NK-92 (cell line): Measurements from ENCODE around the gene PTPN4.
"Not testable (repeated sequence)": the region's sequence is repeated elsewhere in the genome, so short reads cannot be mapped to it uniquely, and the experiment has no call there.

Experiments
- DNase-seq: peaks from one replicate; lab custom pipeline; 2025; ENCODE audit not compliant: unreplicated experiment; lab: John Stamatoyannopoulos, UW

The PTPN4 gene

GRCh38 chr2:119939915-119940314 is 180.2 kb downstream of the PTPN4 start:
- no peak for DNase-seq

- DNase-seq, result no peak
Measured at GRCh38 chr2:119940856-119941255, 181.1 kb downstream of the PTPN4 start.

- no peak for DNase-seq
Measured at GRCh38 chr2:119941388-119941787, 181.7 kb downstream of the PTPN4 start.

GRCh38 chr2:119941981-119942513 is 182.3 kb downstream of the PTPN4 start:
- DNase-seq, result no peak

GRCh38 chr2:119943058-119943457 is 183.3 kb downstream of the PTPN4 start:
- DNase-seq, result no peak

GRCh38 chr2:119947535-119947934 is 187.8 kb downstream of the PTPN4 start:
- no peak for DNase-seq

GRCh38 chr2:119950966-119951365 is 191.2 kb downstream of the PTPN4 start:
- DNase-seq, result no peak

GRCh38 chr2:119958670-119959268 is 199.0 kb downstream of the PTPN4 start:
- DNase-seq, result no peak

GRCh38 chr2:119960821-119961220 is 201.1 kb downstream of the PTPN4 start:
- no peak for DNase-seq

- DNase-seq, result no peak
Measured at GRCh38 chr2:119981896-119982295, 222.2 kb downstream of the PTPN4 start.

GRCh38 chr2:119982506-119982905 is 222.8 kb downstream of the PTPN4 start:
- DNase-seq, result no peak

GRCh38 chr2:119983108-119983507 is 223.4 kb downstream of the PTPN4 start:
- DNase-seq, result no peak

GRCh38 chr2:119996148-119996547 is 236.4 kb downstream of the PTPN4 start:
- no peak for DNase-seq

GRCh38 chr2:119996896-119997891 is 237.5 kb downstream of the PTPN4 start:
- not testable (repeated sequence) for DNase-seq

- no peak for DNase-seq
Measured at GRCh38 chr2:120001471-120001870, 241.7 kb downstream of the PTPN4 start.

- no peak for DNase-seq
Measured at GRCh38 chr2:120004254-120004653, 244.5 kb downstream of the PTPN4 start.

GRCh38 chr2:120005834-120006521 is 246.3 kb downstream of the PTPN4 start:
- no peak for DNase-seq

- no peak for DNase-seq
Measured at GRCh38 chr2:120007851-120008250, 248.1 kb downstream of the PTPN4 start.

- DNase-seq, result no peak
Measured at GRCh38 chr2:120012363-120012762, 252.6 kb downstream of the PTPN4 start.

- DNase-seq, result no peak
Measured at GRCh38 chr2:120012771-120013596, 253.3 kb downstream of the PTPN4 start, which contains the start of gene EPB41L5. TSS of gene EPB41L5 (plus strand) at chr2:120013077. CDS start at chr2:120019085, 6,008 bp downstream.
